HG03280 (cell line): ENCODE data around the gene CACNA1D.
"Not testable (repeated sequence)": the region's sequence is repeated elsewhere in the genome, so short reads cannot be mapped to it uniquely, and the experiment has no call there.

Source experiments
- ATAC-seq: cut with Tn5 transposase; IDR thresholded peaks from one replicate; pipeline ENCODE4 v1.9.1; 2021; ENCODE audit warnings: mild to moderate bottlenecking, moderate library complexity; ENCODE audit not compliant: unreplicated experiment

CACNA1D gene

GRCh38 chr3:53612508-53612907 is 118.1 kb downstream of the CACNA1D start:
- ATAC-seq: no peak

DNA sequence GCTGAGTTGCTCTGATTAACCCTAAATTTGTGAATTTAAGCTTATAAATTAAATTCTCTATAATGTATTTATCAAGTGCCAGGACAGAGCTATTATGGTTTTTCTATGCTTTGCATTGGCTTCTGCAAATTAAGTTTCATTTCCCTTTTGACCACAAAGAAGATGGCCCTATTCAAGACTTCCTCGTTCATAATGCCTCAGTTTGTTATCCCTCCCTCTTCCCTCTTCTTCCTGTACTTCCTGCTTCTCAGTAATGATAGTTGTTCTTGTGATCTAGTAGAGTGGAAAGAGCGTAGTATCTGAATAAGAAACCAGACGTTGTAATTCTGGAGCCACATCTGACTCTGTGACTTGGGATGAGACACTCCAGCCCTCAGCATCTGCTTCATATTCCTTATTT is 118.7 kb downstream of the CACNA1D start:
- ATAC-seq: no peak

DNA sequence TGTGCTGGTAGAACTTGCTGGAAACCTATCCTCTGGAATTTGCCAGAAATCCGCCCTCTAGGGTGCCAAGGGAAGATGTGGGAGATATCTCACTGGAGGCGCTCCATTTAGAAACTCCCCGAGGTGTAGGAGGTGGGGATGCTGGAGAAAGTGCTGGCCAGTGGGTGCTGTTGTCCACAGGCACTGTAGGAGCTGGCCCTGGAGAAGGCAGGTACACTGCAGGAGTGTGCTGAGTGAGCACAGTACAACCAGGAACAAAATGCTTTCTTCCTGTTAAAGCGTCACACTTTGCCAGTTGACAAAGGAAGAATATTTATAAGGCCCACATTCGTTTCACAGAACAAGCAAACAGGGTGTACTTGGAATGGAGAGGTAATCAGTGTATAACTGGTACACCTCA is 119.9 kb downstream of the CACNA1D start:
- no peak for ATAC-seq

- ATAC-seq: no peak
Observed at GRCh38 chr3:53616321-53616720, 121.9 kb downstream of the CACNA1D start.

DNA sequence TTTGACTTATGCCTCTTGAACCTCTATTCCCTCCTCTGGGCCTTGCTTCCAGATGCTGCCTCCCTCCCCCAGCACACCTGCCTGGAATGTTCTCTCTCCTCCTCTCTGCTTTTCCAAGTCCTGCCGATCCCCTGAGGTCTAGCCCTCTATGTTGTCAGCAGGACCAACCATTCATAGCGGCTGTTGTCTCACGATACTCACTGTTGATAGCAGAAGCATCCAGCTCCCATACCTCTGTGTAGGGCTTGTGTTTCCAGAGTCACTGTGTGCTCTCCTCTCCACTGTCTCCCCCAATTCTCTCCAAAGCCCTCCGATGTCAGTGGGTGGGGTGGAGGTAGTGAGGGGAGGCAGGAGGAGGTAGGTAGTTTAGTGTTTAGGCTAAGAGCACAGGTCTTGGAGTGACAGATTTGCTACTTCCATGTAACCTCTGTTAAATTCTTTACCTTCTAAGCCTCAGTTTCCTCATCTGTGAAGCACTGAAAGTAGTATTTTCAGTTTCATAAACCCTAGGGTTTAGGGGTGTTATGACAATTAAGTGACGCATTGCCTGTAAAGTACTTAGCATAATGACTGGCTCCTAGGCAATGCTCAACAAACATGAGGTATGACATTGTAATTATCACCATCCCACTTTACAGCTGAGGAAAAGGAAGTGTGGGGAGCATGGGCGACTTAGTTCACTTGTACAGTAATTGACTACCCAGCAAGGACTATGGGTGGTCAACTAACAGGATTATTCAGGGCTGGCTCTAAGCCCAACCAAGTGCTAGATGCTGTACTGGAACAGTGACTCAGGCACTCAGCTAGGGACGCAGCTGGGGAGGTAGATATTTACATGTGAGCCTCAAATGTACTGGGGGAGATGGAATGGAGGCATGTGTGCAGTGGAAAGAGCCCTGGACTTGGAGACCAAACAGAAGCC is 122.8 kb downstream of the CACNA1D start:
- ATAC-seq: no peak

DNA sequence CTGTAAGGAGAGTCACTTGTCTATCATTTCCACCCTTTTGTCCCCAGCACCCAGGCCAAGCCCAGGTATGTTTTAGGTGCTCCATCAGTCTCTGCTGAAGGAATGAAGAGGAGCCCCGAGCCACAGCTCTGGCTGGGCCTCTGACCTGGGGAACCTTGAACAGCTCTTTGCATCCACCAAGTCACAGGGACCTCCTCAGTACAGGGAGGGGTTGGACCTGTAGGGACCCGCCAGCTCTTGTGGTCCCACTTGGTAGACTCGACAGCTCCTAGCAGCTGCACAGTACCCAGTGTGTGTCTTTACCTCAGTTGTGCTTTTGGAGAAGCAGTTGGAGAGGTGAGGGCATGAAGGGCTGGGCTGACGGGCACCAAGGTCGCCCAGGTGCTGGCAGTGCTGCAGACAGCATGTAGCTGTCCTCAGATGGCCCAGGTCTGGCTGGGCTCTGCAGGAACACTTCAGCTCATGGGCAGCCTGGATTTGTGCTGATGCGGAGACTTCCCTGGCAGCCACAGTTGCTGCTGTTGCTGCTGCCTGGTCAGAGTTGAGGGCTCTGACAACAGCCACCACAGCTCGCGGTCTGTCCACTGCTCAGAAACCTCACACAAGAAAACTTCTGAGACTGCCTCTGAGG is 123.6 kb downstream of the CACNA1D start:
- no peak for ATAC-seq

DNA sequence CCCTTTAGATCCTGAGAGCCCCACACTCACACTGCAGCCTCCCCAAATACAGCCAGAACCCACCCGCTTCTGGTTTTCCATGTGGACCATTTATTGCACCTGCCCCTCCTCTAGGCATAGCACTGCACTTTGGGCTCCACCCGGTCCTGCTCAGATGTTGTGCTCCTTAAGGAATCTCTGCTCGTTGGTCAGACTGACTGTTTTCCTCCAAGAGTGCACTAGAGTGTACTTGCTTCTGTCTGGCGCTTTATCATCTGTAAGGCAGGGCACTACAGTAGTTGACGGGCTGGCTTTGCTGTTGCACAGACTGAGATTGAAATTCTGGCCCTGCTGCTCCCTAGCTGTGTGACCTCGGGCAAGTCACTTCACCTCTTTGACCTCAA is 124.1 kb downstream of the CACNA1D start:
- no peak for ATAC-seq

GRCh38 chr3:53618936-53619335 is 124.5 kb downstream of the CACNA1D start:
- ATAC-seq: no peak

DNA sequence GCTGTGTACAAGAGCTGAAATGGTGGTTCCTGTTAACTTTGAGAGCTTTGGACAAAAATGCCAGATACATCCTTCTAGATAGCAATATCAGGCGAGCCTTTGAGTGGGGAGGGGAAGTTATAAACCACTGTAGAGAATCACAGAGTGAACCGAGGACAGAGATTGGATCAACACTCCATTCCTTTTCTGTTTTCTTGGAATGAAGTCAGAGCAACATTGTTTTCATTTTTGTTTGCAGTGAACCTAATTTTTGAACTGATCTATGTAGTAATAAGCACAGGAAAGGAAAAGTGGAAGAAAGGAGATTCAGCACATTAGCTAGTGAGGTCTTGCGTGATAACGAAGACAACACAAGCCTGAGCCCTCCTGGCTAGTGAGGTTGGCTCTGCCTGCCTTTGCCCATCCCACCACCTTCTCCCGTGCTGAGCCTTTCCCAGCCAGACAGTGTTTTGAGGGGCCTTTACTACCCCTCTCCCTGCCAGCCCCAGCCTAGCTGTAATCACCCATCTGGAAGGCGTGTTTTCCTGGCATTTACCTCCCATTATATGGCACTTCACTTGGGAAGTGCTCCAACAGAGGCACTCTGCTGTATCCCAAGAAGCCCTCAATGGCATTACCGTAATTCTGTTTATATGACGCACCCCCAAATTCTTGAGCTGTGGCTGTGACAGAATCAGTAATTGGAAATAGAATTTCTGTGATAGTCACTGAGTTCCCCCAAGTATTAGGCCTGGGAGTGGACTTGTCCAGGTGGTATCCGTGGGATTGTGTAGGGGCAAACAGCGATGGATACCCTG is 129.8 kb downstream of the CACNA1D start:
- no peak for ATAC-seq

GRCh38 chr3:53626876-53627275 is 132.5 kb downstream of the CACNA1D start:
- no peak for ATAC-seq

GRCh38 chr3:53628536-53629401 is 134.4 kb downstream of the CACNA1D start:
- ATAC-seq: no peak

DNA sequence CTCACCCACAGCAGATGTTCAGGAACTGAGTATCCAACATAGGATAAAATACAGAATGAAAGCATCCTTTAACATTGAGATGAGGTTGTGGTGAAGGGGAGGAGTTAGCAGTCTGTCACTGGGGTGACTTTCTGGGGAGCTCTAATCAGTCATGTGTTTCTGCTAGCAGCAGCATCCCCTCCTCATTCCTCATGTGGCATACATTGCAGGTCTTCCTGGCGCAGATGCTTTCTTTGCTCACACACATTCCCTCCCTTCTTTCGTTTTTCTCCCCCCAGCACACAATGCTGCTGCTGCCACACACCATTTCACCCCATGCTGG is 135.0 kb downstream of the CACNA1D start:
- no peak for ATAC-seq

GRCh38 chr3:53630547-53630946 is 136.1 kb downstream of the CACNA1D start:
- no peak for ATAC-seq

DNA sequence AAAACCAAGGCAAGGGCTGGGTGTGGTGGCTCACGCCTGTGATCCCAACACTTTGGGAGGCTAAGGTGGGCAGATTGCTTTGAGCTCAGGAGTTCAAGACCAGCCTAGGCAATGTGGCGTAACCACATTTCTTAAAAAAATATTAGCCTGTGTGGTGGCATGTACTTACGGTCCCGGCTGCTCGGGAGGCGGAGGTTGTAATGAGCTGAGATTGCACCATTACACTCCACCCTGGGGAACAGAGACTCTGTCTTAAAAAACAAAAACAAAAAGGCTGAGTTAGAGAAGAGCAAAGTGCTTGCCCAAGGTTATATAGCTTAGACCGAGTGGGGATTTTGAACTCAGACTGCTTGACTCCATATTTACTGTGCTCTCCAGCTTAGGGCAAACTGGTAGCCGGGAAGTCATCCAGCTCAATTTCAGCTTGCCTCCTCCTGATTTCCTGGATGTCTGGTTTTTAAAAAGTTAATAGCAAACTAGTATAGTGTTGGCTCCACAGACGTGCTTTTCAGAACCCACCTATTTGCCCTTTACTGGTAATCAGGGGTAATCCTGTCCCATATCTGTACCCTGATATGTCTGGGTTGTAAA is 138.9 kb downstream of the CACNA1D start:
- no peak for ATAC-seq

DNA sequence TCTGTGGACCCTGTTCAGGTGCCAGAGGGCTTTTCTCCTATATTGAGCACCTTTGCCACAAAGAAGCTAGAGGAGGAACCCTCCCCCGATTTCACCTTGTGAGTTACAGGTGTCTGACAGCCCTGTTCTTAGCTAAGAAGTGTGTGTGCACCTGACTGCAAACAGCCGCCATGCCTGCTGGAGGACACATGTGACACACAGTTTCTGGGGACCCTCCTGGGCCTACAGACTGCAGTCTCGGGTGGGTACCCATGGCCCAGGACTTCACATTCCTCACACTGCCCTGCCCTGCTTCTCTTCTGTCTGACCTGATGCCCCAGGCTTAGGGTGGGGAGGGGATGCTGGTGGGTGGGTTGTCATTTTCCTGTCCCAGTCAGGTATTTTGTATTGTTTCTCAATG is 140.6 kb downstream of the CACNA1D start:
- no peak for ATAC-seq

DNA sequence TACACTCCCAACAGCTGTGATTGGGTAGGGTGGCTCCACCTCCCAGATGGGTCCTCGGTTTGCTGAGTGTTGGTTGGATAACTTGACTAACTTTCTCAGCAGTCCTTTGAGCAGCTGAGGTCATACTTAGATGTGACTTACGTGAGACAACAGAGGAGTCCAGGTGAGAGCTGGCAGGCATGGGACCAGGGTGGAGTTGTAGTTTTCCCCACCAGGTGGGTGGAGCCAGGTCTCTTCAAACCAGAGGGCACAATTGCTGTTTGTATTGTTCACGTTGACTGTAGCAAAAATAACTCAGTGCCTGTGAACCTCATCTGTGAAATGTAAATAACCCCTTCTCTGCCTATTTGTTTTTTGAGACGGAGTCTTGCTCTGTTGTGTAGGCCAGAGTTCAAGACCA is 144.4 kb downstream of the CACNA1D start:
- ATAC-seq: not testable (repeated sequence)

GRCh38 chr3:53641397-53641796 is 147.0 kb downstream of the CACNA1D start:
- no peak for ATAC-seq

- ATAC-seq: no peak
Observed at GRCh38 chr3:53642211-53642610, 147.8 kb downstream of the CACNA1D start.

DNA sequence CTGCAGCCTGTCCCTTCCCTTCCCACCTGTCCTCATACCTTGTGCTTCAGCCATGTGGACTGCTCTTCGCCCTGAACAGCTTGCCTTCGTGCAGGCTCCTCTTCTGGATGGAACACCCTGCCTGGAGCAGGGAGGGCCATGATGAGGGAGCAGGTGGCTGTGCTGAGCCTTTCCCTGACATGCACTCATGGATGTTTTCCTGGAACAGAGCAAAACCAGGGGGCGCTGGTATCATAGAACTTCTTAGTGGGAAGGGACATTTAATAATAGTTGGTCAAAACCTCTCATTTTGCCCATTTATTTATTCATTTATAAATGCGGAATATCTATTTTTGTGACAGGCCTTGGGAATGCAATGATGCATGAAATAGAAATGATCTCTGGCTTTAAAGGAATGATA is 149.3 kb downstream of the CACNA1D start:
- ATAC-seq: no peak

DNA sequence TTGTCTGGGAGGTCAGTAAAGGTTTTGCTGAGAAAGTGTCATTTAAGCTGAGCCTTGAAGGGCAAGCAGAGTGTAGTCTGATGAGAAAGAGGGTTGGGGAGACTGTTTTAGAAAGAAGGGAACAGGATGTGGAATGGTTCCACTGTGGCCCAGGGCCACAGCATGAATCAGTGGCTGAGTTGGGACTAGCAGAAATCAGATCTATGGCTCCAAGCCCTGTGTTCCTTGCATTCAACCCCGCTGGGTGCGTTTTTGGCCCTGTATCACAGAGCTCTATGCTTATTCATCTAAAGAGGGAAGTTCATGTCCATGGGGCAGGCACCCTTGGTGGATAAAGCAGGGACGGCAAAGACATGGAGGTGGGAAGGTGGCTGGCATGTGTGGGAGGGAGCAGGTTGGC is 151.3 kb downstream of the CACNA1D start:
- no peak for ATAC-seq
